ENCODE results near the gene GDPD1. TPM values are rescaled to one million over a fixed set of nuclear protein-coding genes. Genes with fewer than 3 reads are reported as not detected.

The GDPD1 gene
- total RNA-seq, 1 donor from 2014 or later: 1.2 TPM

GRCh38 chr17:59260722-59261121 lies 40.4 kb downstream of the GDPD1 start:
- ATAC-seq (ENCODE audit: low read depth) (no peak), DNase-seq (no peak)
- H3K27ac Mint-ChIP-seq: no peak overlapping the region
- no peak for TF ChIP-seq CTCF (IDR thresholded peaks at IDR 0.05)
- H3K36me3 Mint-ChIP-seq (ENCODE audit: low read depth): no peaks in the 10 kb centered on the region
- H3K9me3 Mint-ChIP-seq: no peaks in the 10 kb centered on the region
- no peak overlapping the region for H3K4me3 Mint-ChIP-seq
- intact Hi-C loops (cut with micrococcal nuclease): no loop called here
- H3K4me1 Mint-ChIP-seq: no peaks in the 10 kb centered on the region
- ChIA-PET CTCF (no interaction called here), POLR2A (no interaction called here)
- no peaks in the 10 kb centered on the region for H3K27me3 Mint-ChIP-seq

DNA sequence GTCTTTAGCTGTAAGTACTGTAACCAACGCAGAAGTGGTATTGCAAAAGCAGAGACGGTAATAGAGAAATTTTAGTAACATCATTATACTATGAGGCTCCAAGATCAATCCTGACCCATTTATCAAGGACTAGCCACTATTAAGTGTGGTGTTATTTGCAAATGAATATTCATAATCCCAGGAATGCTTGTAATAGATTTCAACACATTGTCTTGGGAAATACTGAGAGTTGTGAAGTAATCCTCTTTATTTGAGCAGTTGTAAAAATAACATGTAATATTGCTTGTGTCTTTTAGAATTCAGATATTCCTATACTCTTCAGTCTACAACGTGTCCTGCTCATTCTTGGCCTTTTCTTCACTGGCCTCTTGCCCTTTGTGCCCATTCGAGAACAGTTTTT lies 46.4 kb downstream of the GDPD1 start:
- H3K36me3 Mint-ChIP-seq (ENCODE audit: low read depth): peaks cover 2% of the 10 kb centered on the region
- no peak overlapping the region for H3K27ac Mint-ChIP-seq
- H3K9me3 Mint-ChIP-seq: no peaks in the 10 kb centered on the region
- CTCF ChIA-PET: no interaction called here
- H3K4me1 Mint-ChIP-seq: no peaks in the 10 kb centered on the region
- ATAC-seq (ENCODE audit: low read depth) (no peak), DNase-seq (no peak)
- H3K27me3 Mint-ChIP-seq: no peaks in the 10 kb centered on the region
- H3K4me3 Mint-ChIP-seq: no peak overlapping the region
- TF ChIP-seq CTCF (IDR thresholded peaks at IDR 0.05): no peak
- intact Hi-C loops (cut with micrococcal nuclease): no loop called here
- POLR2A ChIA-PET: interaction anchor here (0.7 kb wide), 1 partner anchor 55 kb away, joined by 4 read pairs; no protein-coding TSS in a partner anchor

- Mint-ChIP-seq H3K27me3 (no peaks in the 10 kb centered on the region), H3K4me1 (no peaks in the 10 kb centered on the region), H3K4me3 (no peak overlapping the region), H3K27ac (no peak overlapping the region), H3K9me3 (no peaks in the 10 kb centered on the region), H3K36me3 (ENCODE audit: low read depth) (peaks cover 2% of the 10 kb centered on the region)
- DNase-seq (no peak), ATAC-seq (ENCODE audit: low read depth) (no peak)
- no peak for TF ChIP-seq CTCF (IDR thresholded peaks at IDR 0.05)
- CTCF ChIA-PET: no interaction called here
- intact Hi-C loops (cut with micrococcal nuclease): no loop called here
- POLR2A ChIA-PET: no interaction called here
These were observed 47.5 kb downstream of the GDPD1 start for GRCh38 chr17:59267776-59268175.

- POLR2A ChIA-PET: no interaction called here
- no peak for ATAC-seq (ENCODE audit: low read depth)
- Mint-ChIP-seq H3K27me3 (no peaks in the 10 kb centered on the region), H3K36me3 (ENCODE audit: low read depth) (no peaks in the 10 kb centered on the region), H3K4me1 (peaks cover 18% of the 10 kb centered on the region), H3K4me3 (no peak overlapping the region), H3K9me3 (no peaks in the 10 kb centered on the region), H3K27ac (no peak overlapping the region)
- CTCF ChIA-PET: no interaction called here
- intact Hi-C loops (cut with micrococcal nuclease): loop anchor here (2.0 kb wide), 1 partner anchor 55 kb away; the partner anchor contains the start of gene GDPD1
- TF ChIP-seq CTCF (IDR thresholded peaks at IDR 0.05): no peak
- no peak for DNase-seq
These were observed 55.3 kb downstream of the GDPD1 start for GRCh38 chr17:59275618-59276017.

DNA sequence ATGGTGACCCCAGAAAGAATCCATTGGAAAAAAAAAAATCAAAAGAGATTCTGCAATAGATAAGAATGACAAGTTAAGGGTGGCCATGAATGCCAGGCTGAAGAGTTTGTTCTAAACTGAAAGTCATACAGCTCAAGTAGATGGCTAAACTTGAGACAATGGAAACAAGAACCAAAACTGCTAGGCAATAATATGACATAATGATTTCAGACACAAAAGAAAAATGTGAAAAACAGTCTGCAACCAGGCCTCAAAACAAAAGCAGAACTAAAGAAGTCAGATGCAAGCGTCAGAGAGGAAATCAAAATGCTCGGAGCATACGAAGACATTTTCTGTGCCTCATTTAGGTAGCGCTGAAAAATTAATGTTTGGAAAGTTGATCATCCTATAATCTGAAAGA lies 56.7 kb downstream of the GDPD1 start:
- POLR2A ChIA-PET: interaction anchor here (0.7 kb wide), 1 partner anchor 67 kb away, joined by 3 read pairs; the partner anchor contains the start of gene SMG8

More for the DNA sequence above, 56.7 kb downstream of the GDPD1 start:
- peak; percentile 83 for ATAC-seq (ENCODE audit: low read depth)
- no peak for DNase-seq
- no peak for TF ChIP-seq CTCF (IDR thresholded peaks at IDR 0.05)
- intact Hi-C loops (cut with micrococcal nuclease): loop anchor here (2.0 kb wide), 1 partner anchor 56 kb away; the partner anchor contains the start of gene GDPD1
- no peaks in the 10 kb centered on the region for H3K36me3 Mint-ChIP-seq (ENCODE audit: low read depth)
- peak overlapping the region; percentile 89 for H3K27ac Mint-ChIP-seq
- H3K27me3 Mint-ChIP-seq: no peaks in the 10 kb centered on the region
- H3K4me1 Mint-ChIP-seq: peaks cover 18% of the 10 kb centered on the region
- CTCF ChIA-PET: no interaction called here
- peak overlapping the region; percentile 60 for H3K4me3 Mint-ChIP-seq
- H3K9me3 Mint-ChIP-seq: no peaks in the 10 kb centered on the region
